Subcutaneous adipose tissue (tissue), 4 donors: Measurements from ENCODE around the gene TRIM14. TPM values are rescaled to one million over a fixed set of nuclear protein-coding genes. Genes with fewer than 3 reads are reported as not detected.

Experiments used
- CTCF ChIP-seq: fragments of 450-650 bp; IDR thresholded peaks from one replicate; pipeline ENCODE4 v1.5.1; 2016; ENCODE audit warnings: low read depth, mild to moderate bottlenecking, control low read depth, antibody characterized with exemption, moderate library complexity
- total RNA-seq, 4 donors: library from RNA; depleted of rRNA; stranded (reverse); fragments of >200 nt; gene quantifications; one replicate each; pipeline ENCODE4 v1.1.0, GENCODE V29; 2016

Gene TRIM14
- total RNA-seq, 4 donors from 2014 or later = 10.7 to 44.2 (median 18.2) TPM

DNA sequence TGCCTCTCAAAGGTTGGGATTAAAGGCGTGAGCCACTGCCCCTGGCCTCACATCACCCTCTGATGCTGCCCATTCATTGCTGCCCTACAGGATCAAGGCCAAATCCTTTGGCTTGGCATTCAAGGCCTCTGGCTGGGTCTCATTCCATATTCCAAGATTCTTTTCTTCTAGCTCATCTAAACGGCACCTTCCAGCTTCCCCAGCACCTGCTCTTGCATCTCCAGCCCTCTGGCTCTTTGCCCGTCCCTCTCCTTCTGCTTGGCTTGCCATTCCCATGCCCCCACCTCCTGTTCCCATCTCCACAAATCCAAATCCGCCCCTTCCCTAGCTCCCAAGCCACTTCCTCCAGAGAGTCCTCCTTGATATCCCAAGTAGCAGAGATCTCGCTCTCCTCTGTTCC is 40.3 kb upstream of the TRIM14 start:
- no peak for TF ChIP-seq CTCF

DNA sequence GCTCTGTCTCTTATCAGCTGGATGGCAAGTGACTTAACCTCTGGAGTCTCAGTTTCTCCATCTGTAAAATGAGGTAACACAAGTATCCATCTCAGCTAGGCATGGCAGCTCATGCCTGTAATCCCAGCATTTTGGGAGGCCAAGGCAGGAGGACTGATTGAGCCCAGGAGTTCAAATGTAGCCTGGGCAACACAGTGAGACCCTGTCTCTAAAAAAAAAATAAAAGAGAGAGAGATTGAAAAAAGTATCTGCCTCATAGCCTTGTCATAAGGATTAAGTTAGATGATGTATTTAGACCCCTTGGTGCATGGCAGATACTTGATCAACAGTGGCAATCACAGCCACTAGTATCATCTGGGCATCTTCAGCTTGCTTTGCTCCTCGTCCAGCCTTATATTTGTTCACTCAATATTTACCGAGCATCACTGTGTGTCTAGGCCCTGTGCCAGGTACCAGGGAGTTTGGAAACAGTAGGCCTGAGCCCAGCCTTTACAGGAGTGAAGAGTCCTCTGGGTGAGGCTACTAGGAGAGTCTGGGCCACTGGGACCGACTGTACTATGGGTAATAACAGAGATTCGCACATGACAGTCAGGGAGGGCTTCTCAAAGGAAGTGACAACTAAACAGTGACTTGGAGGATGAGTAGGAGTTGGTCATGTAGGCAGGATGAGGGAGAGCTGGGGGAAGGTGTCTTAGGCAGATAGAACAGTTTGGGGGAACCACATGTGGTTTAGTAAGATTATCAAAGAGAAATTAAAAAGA is 39.2 kb upstream of the TRIM14 start:
- no peak for TF ChIP-seq CTCF

DNA sequence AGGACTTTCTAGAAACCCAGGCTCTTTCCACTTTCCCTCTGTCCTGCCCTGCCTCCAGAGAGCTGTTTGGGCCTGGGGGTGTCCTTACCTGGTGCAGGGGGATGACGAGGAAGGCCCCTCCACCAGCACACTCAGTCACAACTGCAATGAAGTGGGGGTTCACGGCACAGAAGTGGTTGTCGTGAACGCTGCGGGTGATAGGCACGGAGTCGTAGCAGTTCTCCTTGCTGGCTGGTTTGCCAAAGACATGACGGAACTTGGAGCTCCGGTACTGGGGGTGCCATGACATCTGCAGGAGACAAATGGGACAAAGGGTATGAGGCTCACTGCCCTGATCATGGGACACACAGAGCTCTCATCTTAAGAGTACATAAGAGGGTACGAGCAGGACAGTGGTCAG is 38.4 kb upstream of the TRIM14 start:
- TF ChIP-seq CTCF = no peak

DNA sequence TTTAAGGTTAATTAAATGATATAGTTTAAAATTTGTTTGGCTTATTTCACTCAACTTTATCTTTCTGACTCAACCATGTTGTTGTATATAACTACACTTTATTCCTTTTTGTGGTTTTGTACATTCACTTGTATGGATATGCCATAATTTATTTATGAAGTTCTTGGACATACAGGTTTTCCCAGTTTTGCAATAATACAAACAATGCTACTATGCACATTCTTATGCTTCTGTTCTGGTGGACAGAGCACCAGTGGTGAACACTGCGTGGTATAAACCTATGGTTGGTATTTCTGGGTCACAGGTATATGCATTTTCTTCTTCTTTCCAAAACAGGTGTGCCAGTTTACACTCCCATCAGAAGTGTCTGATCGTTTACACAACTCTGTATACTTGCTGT is 35.7 kb upstream of the TRIM14 start:
- TF ChIP-seq CTCF = no peak

GRCh38 chr9:98152526-98152925 is 33.5 kb upstream of the TRIM14 start:
- no peak for TF ChIP-seq CTCF

DNA sequence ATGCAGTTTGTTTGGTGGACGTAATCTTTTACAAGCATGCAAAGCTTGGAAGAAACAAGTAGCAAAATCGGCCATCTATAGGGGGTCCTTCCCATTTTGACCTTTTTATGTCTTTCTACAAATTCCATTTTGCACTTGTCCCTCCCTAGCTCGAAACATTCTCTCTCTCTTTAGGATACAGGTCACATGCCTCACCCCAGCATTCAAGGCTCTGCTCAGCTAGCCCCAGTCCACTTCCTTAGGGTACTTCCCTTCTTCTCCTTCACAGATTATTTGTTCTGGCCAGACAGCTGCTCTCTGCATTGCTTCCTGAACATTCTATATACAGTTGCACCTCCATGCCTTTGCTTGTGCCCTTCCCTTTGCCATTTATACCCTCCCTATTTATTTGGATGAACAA is 31.7 kb upstream of the TRIM14 start:
- TF ChIP-seq CTCF = no peak

- TF ChIP-seq CTCF = no peak
Observed at GRCh38 chr9:98150164-98150563, 31.1 kb upstream of the TRIM14 start.
